ENCODE data around the gene C1QTNF8. TPM values are rescaled to one million over a fixed set of nuclear protein-coding genes. Genes with fewer than 3 reads are reported as not detected.
A peak's percentile ranks its signal among the peaks of the same experiment; 100 is the strongest.

Gene C1QTNF8
- polyA plus RNA-seq, 1 donor from 2014 or later: not detected

- no peaks in the 10 kb centered on the region for H3K36me3 Mint-ChIP-seq
- peaks cover 25% of the 10 kb centered on the region for H3K27me3 Mint-ChIP-seq
- no peaks in the 10 kb centered on the region for H3K4me1 Mint-ChIP-seq
- no peak overlapping the region for H3K27ac Mint-ChIP-seq
- no peak overlapping the region for H3K4me3 Mint-ChIP-seq
- peaks cover 0 to 2% (median 0%) of the 10 kb centered on the region in 3 donors for H3K9me3 Mint-ChIP-seq
Observed at GRCh38 chr16:1073566-1074378, 22.3 kb downstream of the C1QTNF8 start.

- no peak overlapping the region for H3K4me3 Mint-ChIP-seq
- no peaks in the 10 kb centered on the region for H3K4me1 Mint-ChIP-seq
- no peaks in the 10 kb centered on the region for H3K36me3 Mint-ChIP-seq
- peaks cover 0 to 2% (median 0%) of the 10 kb centered on the region in 3 donors for H3K9me3 Mint-ChIP-seq
- H3K27ac Mint-ChIP-seq: no peak overlapping the region
- H3K27me3 Mint-ChIP-seq: peaks cover 28% of the 10 kb centered on the region
Observed at GRCh38 chr16:1073262-1073558, 22.8 kb downstream of the C1QTNF8 start.

GRCh38 chr16:1072526-1073261 is 23.4 kb downstream of the C1QTNF8 start, which contains the start of gene SSTR5:
TSS of gene SSTR5 (plus strand) at chr16:1072747. CDS start at chr16:1078869, 6,122 bp downstream.
- H3K4me3 Mint-ChIP-seq: peak within 1 kb of the TSS in 1 of 4 donors; percentile 65
- no peak within 1 kb of the TSS for H3K27ac Mint-ChIP-seq
- peaks cover 28% of the 10 kb centered on the region for H3K27me3 Mint-ChIP-seq
- peaks cover 0 to 2% (median 0%) of the 10 kb centered on the region in 3 donors for H3K9me3 Mint-ChIP-seq
- H3K4me1 Mint-ChIP-seq: no peaks in the 10 kb centered on the region
- H3K36me3 Mint-ChIP-seq: no peaks in the 10 kb centered on the region

- no peak overlapping the region for H3K27ac Mint-ChIP-seq
- H3K36me3 Mint-ChIP-seq: no peaks in the 10 kb centered on the region
- H3K4me1 Mint-ChIP-seq: no peaks in the 10 kb centered on the region
- H3K4me3 Mint-ChIP-seq: peak overlapping the region in 1 of 4 donors; percentile 65
- H3K9me3 Mint-ChIP-seq: peaks cover 0 to under 1% (median 0%) of the 10 kb centered on the region in 3 donors
- H3K27me3 Mint-ChIP-seq: peaks cover 27% of the 10 kb centered on the region
Observed at GRCh38 chr16:1071561-1072225, 24.4 kb downstream of the C1QTNF8 start.

DNA sequence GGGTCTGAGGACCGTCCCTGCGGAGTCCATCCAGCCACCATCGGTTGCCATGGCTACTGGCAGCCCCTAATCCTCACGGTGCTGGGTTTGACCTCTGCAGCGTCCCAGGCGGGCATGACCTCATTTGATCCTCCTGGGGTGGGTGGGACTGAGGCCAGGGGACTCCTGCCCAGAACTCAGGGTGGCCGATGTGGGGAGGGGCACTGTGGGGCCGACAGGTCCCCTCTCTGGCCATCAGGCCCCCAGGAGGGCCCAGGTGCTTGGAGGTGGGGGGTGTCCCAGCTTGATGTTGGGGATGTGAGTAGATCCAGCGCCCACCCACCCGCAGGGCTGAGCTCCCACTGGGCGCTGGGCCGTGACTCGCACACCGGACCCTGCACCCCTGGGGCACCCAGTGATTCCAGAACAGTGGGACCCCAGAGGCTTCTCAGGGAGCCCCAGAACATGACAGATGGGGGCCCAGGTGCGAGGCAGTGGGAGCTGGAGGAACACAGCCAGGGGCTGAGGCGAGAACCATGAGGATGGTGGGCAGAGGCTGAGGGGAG is 25.1 kb downstream of the C1QTNF8 start:
- H3K4me3 Mint-ChIP-seq: no peak overlapping the region
- H3K36me3 Mint-ChIP-seq: no peaks in the 10 kb centered on the region
- no peaks in the 10 kb centered on the region for H3K4me1 Mint-ChIP-seq
- peaks cover 26% of the 10 kb centered on the region for H3K27me3 Mint-ChIP-seq
- no peaks in the 10 kb centered on the region for H3K9me3 Mint-ChIP-seq
- H3K27ac Mint-ChIP-seq: no peak overlapping the region

DNA sequence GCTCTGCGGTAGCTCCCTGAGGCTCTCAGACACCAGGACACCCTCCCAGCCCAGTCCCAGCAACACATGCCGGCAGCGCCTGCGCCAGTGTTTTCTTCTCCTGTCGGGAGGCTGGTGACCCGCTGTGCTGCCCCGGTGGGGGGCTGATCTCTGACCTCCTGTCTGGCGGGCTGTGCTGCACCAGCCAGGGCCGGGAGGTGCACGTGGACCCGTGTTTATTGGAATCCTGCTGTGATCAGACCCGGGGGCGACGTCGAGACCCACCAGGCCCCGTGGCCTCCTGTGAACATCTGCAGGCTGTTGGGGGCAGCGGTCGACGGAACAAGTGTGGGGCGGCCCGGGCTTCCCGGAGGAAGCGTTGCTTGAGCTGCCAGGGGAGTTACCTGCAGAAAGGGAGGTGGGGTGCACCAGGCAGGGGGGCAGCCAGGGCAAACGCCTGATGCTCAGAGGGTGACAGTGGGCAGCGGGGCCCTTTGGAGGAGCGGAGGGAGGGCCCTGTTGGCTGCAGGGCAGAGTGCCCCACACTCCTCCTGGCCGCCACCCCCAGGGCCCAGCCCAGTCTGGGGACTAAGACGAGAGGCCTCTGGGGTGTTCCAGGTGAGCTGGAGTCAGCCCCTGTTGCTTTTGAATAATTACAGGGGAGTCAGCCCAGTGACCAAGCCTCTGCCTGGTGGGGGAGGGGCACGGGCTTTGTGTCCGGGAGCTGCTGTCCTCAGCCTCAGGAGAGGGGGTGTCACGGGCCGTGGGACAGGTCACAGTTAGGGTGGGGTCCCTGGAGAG is 25.8 kb downstream of the C1QTNF8 start:
- no peaks in the 10 kb centered on the region for H3K9me3 Mint-ChIP-seq
- no peak overlapping the region for H3K4me3 Mint-ChIP-seq
- H3K27ac Mint-ChIP-seq: no peak overlapping the region
- no peaks in the 10 kb centered on the region for H3K4me1 Mint-ChIP-seq
- H3K27me3 Mint-ChIP-seq: peaks cover 30% of the 10 kb centered on the region
- H3K36me3 Mint-ChIP-seq: no peaks in the 10 kb centered on the region

DNA sequence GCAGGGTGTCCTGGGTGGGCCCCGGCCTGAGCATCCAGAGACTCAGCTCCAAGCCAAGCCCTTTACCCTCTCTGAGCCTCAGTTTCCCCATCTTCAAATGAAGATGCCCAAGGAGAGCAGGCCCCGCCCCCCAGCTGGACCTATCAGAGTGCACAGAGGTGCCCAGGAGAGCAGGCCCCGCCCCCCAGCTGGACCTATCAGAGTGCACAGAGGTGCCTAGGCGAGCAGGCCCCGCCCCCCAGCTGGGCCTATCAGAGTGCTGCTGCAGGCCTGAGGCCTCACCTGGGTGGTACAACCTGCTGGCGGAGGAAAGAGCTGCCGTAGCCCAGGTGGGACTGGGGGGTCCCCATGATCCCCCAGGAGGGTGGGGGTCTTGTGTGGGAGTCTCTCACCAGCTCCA is 26.9 kb downstream of the C1QTNF8 start:
- Mint-ChIP-seq H3K27ac (no peak overlapping the region), H3K4me3 (peak overlapping the region in 1 of 4 donors; percentile 47), H3K36me3 (no peaks in the 10 kb centered on the region), H3K27me3 (peaks cover 30% of the 10 kb centered on the region), H3K9me3 (no peaks in the 10 kb centered on the region), H3K4me1 (no peaks in the 10 kb centered on the region)

DNA sequence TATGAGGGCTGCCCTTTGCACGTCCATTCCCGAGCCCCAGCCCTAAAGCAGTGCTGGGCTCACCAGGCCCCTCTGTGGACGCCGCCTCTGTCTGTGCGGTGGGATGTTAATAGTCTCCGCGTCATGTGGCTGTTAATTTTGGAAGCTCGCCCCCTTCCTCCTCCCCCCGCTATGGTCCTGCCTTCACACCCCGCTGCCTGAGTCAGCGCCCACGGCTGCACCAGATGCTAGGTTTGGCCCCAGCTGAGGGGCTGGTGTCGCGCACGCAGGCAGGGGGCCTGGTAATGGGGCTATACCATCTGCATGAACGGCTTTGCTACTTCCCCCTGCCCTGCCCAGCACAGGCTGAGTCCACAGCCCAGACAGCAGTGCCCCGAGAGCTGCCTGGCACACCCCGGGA is 27.6 kb downstream of the C1QTNF8 start:
- Mint-ChIP-seq H3K36me3 (no peaks in the 10 kb centered on the region), H3K9me3 (no peaks in the 10 kb centered on the region), H3K27me3 (peaks cover 31% of the 10 kb centered on the region), H3K4me3 (no peak overlapping the region), H3K27ac (no peak overlapping the region), H3K4me1 (no peaks in the 10 kb centered on the region)

GRCh38 chr16:1067629-1068028 is 28.4 kb downstream of the C1QTNF8 start:
- Mint-ChIP-seq H3K36me3 (no peaks in the 10 kb centered on the region), H3K4me3 (peak overlapping the region in 1 of 4 donors; percentile 15), H3K27me3 (peaks cover 31% of the 10 kb centered on the region), H3K27ac (no peak overlapping the region), H3K4me1 (no peaks in the 10 kb centered on the region), H3K9me3 (no peaks in the 10 kb centered on the region)

- Mint-ChIP-seq H3K4me3 (no peak overlapping the region), H3K9me3 (no peaks in the 10 kb centered on the region), H3K27ac (no peak overlapping the region), H3K36me3 (no peaks in the 10 kb centered on the region), H3K4me1 (no peaks in the 10 kb centered on the region), H3K27me3 (peaks cover 26% of the 10 kb centered on the region)
Observed at GRCh38 chr16:1066584-1067172, 29.4 kb downstream of the C1QTNF8 start.

GRCh38 chr16:1065469-1066128 is 30.4 kb downstream of the C1QTNF8 start:
- H3K27me3 Mint-ChIP-seq: peaks cover 24% of the 10 kb centered on the region
- H3K9me3 Mint-ChIP-seq: no peaks in the 10 kb centered on the region
- peak overlapping the region in 1 of 3 donors; percentile 67 for H3K27ac Mint-ChIP-seq
- no peaks in the 10 kb centered on the region for H3K36me3 Mint-ChIP-seq
- H3K4me3 Mint-ChIP-seq: no peak overlapping the region
- H3K4me1 Mint-ChIP-seq: no peaks in the 10 kb centered on the region

GRCh38 chr16:1063728-1064127 is 32.3 kb downstream of the C1QTNF8 start:
- peaks cover 17% of the 10 kb centered on the region for H3K27me3 Mint-ChIP-seq
- no peak overlapping the region for H3K4me3 Mint-ChIP-seq
- no peak overlapping the region for H3K27ac Mint-ChIP-seq
- peaks cover 2 to 5% (median 4%) of the 10 kb centered on the region in 3 donors for H3K9me3 Mint-ChIP-seq
- no peaks in the 10 kb centered on the region for H3K4me1 Mint-ChIP-seq
- H3K36me3 Mint-ChIP-seq: no peaks in the 10 kb centered on the region

GRCh38 chr16:1062895-1063294 is 33.1 kb downstream of the C1QTNF8 start:
- Mint-ChIP-seq H3K9me3 (peaks cover 2 to 5% (median 4%) of the 10 kb centered on the region in 3 donors), H3K36me3 (no peaks in the 10 kb centered on the region), H3K27me3 (peaks cover 14% of the 10 kb centered on the region), H3K4me1 (no peaks in the 10 kb centered on the region), H3K4me3 (no peak overlapping the region), H3K27ac (no peak overlapping the region)
